Measurements from ENCODE around the gene VPS45.

Gene VPS45

DNA sequence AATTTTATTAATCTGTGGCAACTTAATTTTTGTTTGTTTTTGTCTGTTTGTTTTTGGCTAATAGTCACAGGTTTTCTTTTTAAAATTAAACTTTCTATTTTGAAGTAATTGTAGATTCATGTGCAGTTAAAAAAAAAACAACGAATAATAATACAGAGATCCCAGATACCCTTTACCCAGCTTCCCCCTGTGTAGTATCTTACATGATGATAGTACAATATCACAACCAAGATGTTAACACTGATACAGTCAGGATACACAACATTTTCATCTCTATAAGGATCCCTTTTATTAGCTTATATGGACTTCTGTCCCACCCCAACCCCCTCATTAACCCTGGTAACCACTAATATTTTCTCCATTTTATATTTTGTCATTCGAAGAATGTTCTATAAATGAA is 5.9 kb downstream of the VPS45 start:
- FAIRE-seq, result no peak

DNA sequence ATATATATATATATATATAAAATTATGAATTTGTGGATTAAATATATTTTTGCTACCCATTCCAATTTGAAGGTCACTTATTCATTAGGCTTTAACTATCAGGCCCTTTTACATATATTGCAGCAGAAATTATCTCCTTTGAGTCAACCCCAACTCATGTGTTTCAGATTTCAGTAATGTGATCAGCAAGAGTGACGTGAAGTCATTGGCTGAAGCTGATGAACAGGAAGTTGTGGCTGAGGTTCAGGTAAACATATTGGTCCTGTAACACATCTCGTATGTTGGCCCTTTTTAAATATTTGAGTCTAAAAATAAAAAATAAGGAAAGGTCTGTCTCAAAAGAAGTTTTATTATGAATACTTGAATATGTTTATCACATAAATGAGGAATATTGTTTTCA is 8.5 kb downstream of the VPS45 start:
- no peak for FAIRE-seq

DNA sequence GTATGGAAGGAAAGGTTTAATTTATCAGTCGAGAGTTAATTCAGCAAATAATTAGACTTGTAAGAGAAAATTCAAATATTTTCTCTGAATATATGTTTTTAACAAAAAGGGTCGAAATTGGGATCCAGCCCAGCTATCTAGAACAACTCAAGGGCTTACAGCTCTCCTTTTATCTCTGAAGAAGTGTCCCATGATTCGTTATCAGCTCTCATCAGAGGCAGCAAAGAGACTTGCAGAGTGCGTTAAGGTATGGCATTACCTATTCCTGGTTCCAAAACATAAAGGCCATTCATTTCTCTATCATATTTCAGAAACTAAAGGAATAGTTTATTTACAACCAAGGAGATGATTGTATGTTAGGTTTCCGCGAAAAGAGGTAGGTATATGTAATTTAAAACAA is 9.4 kb downstream of the VPS45 start:
- no peak for FAIRE-seq

DNA sequence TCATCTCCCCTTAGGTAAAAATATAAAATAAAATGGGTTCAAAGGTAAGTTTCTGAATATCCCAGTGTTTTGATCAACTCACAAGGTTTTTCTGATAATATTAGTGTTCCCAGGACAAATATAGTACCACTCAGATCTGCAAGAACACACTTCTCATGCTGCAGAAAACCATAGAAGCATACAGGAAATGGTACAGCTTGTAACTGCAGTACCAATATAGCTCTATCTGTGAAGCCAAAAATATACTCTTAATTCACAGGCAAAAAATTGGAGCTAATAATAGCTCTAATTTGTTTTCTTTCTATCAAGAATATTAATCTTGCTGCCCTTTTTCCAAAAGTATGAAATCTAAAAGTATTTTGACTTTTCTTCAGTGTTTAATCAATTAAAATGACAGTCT is 13.2 kb downstream of the VPS45 start:
- no peak for FAIRE-seq

DNA sequence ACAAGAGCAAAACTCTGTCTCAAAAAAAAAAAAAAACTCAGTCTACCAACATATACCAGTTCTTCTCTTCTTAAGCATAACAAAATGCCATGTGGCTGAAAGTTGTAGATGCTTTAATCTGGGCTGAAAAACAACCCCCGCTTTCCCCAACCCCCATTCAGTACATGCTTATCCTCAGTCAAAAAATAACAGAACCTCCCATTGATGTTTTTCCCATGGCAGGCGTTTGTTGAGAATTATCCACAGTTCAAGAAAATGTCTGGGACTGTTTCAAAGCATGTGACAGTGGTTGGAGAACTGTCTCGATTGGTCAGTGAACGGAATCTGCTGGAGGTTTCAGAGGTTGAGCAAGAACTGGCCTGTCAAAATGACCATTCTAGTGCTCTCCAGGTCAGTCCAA is 14.9 kb downstream of the VPS45 start:
- no peak for FAIRE-seq

DNA sequence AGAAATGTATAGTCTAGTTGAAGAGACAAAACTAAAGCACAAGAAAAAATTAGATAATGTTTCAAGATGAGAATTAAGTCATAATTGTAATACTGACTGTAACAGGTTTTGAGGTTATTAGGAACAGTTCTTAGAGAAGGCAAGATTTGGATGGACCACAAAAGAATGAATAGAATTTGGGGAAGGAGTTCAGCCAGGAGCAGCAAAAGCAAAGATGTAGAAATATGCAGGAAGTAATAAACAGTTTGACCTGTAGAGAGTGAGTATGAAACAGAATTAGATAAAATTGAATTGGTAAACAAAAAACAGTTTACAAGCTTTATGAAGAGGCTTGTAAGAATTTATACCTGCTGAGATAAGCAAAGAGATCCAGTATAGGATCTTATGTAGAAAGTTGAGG is 16.3 kb downstream of the VPS45 start:
- FAIRE-seq, result no peak

DNA sequence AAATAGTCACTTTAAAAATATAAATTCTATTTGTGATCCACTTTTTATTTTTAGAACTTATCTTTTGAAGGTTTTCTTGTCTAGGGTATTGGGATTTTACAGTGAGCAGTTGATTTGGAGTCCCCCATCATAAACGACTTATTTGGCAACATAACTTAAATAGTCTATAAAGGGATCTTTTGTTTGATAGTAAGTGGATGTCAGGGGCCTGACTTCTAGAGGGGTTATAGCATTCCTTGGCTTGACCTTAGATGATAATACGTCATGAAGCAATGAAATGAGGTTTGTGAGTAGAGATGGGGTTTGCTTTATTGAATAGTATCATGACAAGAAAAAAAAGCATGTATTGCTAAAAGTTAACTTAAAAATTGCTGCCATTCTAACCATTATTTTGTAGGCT is 17.8 kb downstream of the VPS45 start:
- FAIRE-seq, result no peak

DNA sequence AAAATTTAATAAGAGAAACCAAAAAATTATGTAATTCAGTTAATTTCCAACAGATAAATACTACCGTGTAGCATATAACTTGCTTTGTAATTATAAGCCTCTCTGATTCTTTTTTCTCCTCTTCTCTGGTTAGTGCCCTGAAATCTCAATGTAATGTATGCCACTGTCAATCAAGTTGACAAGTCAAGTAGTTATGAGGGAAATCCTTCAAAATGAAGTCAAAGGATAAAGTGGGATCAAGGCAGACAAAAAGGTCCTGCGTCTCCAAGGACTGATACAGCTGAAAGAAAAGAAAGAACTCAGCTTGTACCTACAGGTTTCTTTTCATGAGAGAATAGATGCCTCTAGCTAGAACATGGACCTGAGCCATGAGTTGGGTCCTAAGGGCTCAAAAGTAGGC is 19.8 kb downstream of the VPS45 start:
- FAIRE-seq, result no peak

DNA sequence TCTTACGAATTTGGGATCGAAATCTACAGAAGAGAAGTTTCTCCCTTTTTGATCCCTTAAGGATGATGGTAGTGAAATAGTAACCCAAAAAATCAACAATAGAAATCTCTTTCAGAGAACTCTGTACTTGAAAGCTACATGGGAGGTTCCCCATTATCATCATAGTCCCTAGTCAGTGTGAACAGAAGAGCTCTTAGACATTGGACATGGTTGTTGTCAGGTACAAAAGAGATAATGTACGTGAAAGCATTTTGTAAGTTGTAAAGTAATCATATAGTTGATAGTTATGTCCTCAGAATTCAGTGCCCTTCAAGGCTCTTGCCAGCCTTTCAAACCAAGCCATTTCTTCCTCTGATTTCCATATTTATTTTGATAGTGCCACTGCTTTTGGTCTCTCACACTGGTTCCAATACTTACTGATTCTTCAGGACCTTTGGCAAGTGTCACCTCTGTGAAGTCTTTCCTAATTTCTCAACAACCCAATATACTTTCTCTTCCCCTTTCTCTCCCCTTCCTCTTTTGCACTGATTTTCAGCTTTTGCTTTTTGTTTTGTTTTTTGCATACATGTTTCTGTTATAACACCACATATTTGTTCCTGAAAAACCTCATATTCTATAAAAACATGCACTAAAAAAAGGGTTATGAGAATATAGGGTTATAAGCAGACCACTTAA is 22.4 kb downstream of the VPS45 start:
- no peak for FAIRE-seq

DNA sequence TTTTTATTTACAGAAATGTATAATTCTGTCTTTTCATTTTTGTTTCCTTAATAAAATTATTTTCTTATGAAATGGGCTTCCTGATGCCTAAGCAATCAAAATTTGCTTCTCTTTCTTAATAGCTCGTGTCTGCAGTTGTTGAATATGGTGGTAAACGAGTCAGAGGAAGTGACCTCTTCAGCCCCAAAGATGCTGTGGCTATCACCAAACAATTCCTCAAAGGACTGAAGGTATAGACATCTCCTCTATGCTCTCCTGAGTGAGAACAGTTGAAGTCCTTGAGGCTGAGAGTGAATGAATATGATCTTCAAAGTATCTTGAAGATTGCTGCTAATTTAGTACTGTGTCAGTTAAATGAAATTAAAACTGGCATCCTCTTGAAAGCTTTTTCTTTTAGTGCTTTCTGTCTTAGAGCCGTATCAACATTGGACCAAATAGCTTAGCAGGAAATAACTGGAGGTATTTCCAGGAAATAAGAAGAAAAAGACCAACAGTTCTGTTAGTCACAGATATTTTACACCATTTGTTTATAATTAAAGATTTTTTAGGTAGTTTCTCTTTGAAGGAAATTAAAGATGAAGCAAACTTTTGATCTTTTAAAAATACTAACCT is 24.7 kb downstream of the VPS45 start:
- no peak for FAIRE-seq

DNA sequence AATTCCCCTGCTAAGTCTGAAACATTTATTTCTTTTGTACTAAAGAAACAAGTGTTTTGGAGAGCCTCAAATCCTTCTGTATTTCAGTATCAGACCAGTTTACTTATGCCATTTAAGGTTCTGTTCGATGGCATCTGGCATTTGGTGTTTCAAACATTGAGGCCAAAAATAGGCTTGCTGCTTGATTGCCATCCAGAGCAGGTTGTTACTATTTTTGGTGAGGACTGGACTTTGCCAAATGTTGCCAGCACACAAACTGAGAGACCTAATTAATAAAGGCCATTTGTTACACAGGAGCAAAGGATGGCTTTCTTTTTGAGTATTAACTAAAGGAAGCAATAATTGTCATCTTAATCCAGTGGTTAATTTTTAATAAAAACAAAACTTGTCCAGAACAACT is 26.2 kb downstream of the VPS45 start:
- no peak for FAIRE-seq

DNA sequence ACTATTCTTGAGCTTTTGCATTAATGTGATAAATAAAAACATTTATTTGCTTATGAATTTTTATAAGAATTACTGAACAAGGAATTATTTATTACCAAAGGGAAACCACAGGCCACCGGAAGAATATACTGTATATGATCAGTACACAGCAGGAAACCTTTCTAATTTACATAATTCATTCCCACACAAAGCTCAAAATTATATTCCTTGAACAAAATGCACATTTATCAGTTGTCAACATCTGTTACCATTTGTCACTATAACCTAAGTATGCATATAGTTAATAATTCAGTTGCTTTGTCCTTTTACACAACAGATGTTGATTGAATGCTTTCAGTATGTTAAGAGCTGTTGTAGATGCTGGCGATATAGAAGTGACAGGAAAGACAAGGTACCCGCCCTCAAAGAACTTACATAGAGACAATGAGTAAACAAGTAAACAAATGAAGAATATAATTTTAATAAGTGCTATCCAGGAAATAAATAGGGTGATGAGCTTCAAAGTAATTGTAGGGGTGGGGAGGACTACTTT is 27.2 kb downstream of the VPS45 start:
- FAIRE-seq, result peak; percentile 13

DNA sequence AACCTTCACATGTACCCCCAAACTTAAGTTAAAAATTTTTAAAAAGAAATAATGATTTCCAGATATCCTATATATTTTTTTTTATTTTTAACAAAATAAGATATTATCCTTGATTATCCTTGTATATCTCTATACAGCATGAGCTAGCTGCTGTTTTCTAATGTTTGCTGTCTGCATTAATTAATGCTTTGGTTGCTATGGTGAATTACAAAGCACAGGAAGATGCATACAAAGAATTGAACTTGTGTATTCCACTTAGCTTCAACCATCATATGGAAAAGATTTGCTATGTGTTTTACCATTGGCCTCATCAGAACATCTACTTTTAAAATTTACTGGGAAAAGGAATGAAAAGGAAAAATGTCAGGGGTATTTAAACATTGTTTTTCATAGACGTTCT is 35.4 kb downstream of the VPS45 start:
- peak; percentile 74 for FAIRE-seq

DNA sequence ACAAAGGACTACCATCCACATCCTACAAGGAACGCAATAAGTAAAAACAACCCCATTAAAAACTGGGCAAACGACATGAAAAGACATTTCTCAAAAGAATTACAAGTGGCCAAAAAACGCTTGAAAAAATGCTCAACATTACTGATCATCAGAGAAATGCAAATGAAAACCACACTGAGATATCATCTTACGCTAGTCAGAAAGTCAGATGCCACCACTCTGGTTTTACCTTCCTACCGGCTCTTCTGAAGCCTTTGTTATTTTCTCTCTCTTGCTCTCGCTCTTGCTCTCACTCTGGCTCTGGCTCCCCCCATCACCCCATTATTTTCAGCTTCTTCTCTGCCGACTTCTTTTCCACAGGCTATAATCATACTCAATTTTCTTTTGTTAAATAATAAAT is 38.8 kb downstream of the VPS45 start:
- FAIRE-seq, result no peak

DNA sequence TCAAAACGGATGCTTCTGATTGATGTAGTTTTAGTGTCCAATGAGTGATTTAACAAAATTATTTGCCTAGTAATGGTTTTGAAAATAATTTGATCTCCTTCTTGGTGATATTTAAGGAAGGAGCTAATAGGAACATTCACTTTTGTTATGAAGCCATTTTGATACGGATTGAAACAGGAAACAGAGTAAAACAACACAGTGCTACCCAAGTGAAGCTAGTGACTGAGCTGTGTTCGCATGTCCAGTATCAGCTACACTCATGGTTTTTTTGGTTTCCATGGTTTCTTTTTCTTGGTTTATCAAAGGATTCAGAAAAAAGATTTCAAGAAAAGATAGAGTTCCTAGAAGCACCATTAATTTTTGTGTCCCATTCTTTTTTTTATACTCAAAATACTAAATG is 42.0 kb downstream of the VPS45 start:
- FAIRE-seq, result peak; percentile 50

DNA sequence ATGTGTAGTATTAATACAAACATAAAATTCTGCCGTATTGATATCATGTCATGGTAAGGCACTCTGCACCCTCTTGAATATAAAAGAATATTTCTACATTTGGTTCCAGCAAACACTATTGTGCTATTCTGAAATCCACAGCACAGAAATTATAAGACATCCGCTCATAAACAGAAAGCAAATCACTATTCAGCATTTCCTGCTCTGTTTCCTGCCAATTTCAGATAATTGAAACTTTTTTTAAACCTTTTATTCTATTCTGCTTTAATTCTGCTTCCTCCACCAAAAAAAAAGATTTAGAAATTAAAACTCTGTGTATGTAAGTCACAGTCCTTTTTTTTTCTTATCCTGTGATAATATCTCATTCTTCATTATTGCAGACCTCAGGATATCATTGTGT is 42.5 kb downstream of the VPS45 start:
- no peak for FAIRE-seq

DNA sequence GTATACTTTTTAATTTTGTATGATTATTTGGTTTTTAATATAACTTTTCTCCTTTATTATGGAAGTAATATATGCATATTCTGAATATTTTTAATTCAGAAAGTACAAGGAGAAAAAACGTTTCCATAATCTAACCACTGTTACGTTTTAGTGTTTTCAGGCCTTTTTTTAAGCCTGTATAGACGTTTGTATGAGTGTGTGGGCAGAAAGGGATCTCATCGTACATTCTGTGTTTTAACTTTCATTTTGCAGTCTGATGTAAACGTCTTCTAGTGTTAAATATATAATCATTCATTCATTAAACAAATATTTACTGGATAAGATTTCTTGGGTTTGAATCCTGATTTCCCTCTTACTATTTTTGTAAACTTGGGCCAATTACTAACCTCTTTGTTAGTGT is 44.1 kb downstream of the VPS45 start:
- FAIRE-seq, result peak; percentile 45

DNA sequence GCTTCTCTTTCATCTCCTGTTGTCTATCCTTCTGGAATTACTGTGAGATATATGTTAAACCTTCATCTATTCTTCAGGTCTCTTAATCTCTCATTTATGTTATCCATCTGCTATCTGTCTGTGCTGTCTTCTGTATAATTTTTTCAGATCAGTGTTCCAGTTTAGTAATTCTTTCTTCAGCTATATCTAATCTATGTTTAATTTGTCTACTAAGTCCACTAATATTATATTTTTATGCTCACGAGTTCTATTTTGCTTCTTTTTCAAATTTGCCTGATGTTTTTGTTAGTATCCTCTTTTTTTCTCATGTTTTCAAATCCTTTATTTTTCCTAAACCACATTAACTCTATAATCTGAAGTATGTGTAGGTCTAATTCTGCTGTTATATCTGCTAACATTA is 47.5 kb downstream of the VPS45 start:
- FAIRE-seq, result peak; percentile 54

DNA sequence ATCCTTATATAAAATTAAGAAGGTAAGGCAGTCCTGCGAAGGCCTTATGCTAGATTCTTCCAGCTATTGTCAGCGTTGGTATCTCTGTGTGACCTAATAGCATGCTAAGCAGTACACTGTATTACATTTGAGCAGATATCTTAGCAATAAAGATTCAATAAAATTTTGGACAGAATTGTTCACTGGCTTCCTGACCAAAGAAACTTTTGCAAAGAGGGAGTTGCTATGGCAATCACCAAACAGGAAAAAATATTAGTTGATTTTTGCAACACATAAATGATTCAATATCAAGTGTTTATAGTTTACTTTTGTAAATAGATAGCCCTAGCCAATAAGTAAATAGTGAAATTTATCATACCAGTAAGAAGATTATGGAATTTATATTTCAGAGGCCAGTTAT is 51.1 kb downstream of the VPS45 start:
- no peak for FAIRE-seq

DNA sequence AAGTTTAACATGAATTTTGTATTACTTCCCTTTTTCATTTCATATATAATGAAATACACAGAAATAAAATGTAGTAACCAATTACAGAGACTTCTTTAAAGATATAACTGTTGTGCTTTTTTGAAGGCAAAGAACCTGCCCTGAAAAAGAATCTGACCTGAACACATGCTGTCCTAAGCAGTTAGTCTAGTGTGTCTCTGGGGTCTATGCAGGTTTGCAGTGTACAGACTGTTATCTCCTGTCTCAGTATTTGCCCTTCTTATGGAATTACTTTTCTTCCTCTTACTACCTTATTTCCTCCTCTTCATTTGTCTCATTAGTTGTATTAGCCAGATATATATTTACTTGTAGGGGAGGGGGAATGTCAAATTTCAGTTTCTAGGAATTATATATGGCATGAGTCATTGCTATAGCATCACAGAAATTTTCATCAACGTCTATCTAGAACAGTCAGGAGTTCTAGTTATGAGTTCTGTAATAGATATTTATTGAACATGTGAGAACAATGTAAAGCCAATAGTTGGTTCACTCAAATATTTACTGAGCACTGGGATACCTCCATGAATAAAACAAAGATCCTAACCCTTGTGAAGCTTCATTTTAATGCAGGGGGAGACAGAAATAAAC is 53.8 kb downstream of the VPS45 start:
- no peak for FAIRE-seq

DNA sequence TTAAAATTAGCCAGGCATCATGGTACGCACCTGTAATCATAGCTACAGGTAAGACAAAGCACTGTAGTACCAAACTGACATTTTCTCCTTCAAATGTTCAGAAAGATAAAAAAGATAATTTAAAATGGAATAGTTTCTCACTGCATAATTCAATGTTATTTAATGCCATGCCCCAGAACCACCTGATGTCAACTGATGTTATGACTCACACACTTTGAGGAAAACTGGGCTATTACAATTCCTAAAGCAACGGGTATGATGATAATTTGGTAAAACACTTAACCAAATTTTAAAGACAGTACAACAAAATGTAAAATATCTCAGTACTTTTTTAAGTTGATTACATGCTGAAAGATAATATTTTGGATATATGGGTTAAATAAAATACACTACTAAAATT is 59.2 kb downstream of the VPS45 start:
- FAIRE-seq, result peak; percentile 9

DNA sequence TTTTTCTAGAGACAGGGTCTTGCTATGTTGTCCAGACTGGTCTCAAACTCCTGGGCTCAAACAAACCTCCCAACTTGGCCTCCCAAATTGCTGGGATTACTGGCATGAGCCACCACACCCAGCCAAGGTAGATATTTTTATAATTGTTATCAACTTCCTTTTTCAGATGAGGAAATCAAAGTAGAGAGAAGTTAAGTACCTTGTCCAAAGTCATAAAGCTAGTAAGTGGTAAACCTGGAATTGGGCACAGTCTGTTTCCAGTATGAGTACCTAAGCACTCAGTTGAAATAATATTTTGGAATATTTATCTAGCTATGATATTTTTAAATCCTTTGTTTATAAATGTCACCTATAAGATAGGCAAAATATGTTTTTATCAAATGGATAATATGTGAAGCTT is 59.9 kb downstream of the VPS45 start:
- no peak for FAIRE-seq

DNA sequence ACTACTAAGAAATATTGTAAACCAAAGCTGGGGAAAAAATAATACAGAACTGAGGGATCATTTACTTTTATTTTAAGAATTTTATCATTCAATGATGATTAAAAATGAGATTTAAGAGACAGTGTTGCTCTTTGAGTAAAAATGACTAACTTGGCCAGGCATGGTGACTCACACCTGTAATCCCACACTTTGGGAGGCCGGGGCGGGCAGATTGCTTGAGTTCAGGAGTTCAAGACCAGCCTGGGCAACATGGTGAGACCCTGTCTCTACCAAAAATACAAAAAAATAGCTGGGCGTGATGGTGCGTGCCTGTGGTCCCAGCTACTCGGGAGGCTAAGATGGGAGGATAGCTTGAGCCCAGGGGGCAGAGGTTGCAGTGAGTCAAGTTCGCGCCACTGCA is 60.3 kb downstream of the VPS45 start:
- peak; percentile 46 for FAIRE-seq

DNA sequence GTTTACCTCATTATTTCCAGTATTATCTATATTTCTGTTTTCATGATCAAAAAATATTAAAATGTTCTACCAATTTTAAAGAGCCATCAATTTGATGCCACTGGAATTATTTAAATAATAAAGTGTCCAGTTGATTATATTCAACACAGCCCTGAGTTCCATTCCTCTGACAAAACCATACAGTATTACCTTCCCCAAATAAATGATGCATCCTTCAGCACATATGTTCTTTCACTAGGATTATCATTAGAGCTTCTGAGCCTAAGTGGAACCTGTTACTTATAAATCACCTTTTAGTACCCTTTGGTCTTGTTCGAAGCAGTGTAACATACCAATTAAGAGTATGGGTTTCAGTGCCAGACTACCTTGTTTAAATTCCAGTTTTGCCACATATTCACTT is 64.8 kb downstream of the VPS45 start:
- FAIRE-seq, result peak; percentile 51

DNA sequence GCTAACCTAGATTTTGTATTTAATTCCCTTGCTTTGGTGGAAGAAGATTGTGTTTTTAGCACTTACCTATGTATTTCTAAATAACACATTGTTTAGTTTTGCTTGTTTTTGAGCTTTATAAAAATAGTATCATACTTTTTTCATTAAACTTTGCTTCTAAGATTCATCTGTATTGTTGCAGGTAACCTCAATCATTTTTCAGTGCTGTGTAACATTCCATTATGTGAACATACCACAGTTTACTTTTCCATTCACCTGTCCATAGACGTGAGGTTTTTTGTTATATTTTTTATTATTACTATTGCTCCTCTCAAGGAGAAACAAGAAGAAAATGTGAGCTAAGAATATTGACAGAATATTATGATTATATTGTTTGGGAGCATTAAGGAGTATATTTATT is 67.0 kb downstream of the VPS45 start:
- FAIRE-seq, result peak; percentile 33
